Measurements from ENCODE around the gene SMIM3.

GRCh38 chr5:150778088-150778516 is 455 bp upstream of the SMIM3 start:
- no peak for TF ChIP-seq ZNF654 (tag by site-specific recombination; IDR thresholded peaks at IDR 0.05; ENCODE audit: low read depth)
- TF ChIP-seq CTCF (tag by site-specific recombination; IDR thresholded peaks at IDR 0.05), result no peak
- TF ChIP-seq ZSCAN4 (tag by site-specific recombination; IDR thresholded peaks at IDR 0.05), result no peak
- TF ChIP-seq ZNF792 (tag by site-specific recombination; IDR thresholded peaks at IDR 0.05), result no peak
- no peak for TF ChIP-seq ZBTB11 (tag by site-specific recombination; conservative IDR thresholded peaks at IDR 0.05; ENCODE audit: low read depth)
- TF ChIP-seq GLIS1 (tag by site-specific recombination; IDR thresholded peaks at IDR 0.05), result no peak
- TF ChIP-seq BCL11A (tag by site-specific recombination; IDR thresholded peaks at IDR 0.05; ENCODE audit: low read depth), result no peak
- no peak for TF ChIP-seq ZNF530 (tag by site-specific recombination; IDR thresholded peaks at IDR 0.05; ENCODE audit: low read depth)
- TF ChIP-seq ZNF513 (tag by site-specific recombination; IDR thresholded peaks at IDR 0.05), result no peak
- no peak for TF ChIP-seq ZNF639 (tag by site-specific recombination; IDR thresholded peaks at IDR 0.05)
- no peak for TF ChIP-seq ZNF292 (tag by site-specific recombination; IDR thresholded peaks at IDR 0.05; ENCODE audit: borderline replicate concordance, low read depth)
- TF ChIP-seq ZNF391 (tag by site-specific recombination; IDR thresholded peaks at IDR 0.05; ENCODE audit: borderline replicate concordance, low read depth), result no peak
- TF ChIP-seq ZNF302 (tag by site-specific recombination; IDR thresholded peaks at IDR 0.05; ENCODE audit: low read depth), result no peak
